Activated naive CD4-positive, alpha-beta T cell treated with anti-CD3 and anti-CD28 coated beads, Interleukin-2, amount 50 U/mL, for 72 hours (primary cell): Measurements from ENCODE around the gene PRSS58. TPM values are rescaled to one million over a fixed set of nuclear protein-coding genes. Genes with fewer than 3 reads are reported as not detected.

Experiments used
- ATAC-seq, 2 donors: fragments of 150-1000 bp; cut with Tn5 transposase; 2 replicates each; pipeline ENCODE4 v1.10.0; 2021; ENCODE audit warnings: mild to moderate bottlenecking in 2 of 2, moderate library complexity in 2 of 2
- DNase-seq, 2 donors: peaks; one replicate each; pipeline ENCODE4 v3.0.0; 2021 to 2022; ENCODE audit warnings: low spot score in 2 of 2
- H3K27ac Mint-ChIP-seq, 2 donors: one replicate each; pipeline ENCODE4 v1.8.0; 2022; ENCODE audit warnings: mild to moderate bottlenecking in 2 of 2, mixed read lengths in 2 of 2
- H3K36me3 Mint-ChIP-seq, 2 donors: one replicate each; pipeline ENCODE4 v1.8.0; 2022; ENCODE audit warnings: mixed read lengths in 2 of 2
- H3K9me3 Mint-ChIP-seq, 2 donors: one replicate each; pipeline ENCODE4 v1.8.0; 2022; ENCODE audit warnings: mixed read lengths in 2 of 2
- total RNA-seq, 2 donors: library from RNA; stranded (reverse); gene quantifications; one replicate each; pipeline ENCODE4 v1.2.3, GENCODE V29; 2022

Gene PRSS58
- total RNA-seq, 2 donors from 2014 or later = not detected

DNA sequence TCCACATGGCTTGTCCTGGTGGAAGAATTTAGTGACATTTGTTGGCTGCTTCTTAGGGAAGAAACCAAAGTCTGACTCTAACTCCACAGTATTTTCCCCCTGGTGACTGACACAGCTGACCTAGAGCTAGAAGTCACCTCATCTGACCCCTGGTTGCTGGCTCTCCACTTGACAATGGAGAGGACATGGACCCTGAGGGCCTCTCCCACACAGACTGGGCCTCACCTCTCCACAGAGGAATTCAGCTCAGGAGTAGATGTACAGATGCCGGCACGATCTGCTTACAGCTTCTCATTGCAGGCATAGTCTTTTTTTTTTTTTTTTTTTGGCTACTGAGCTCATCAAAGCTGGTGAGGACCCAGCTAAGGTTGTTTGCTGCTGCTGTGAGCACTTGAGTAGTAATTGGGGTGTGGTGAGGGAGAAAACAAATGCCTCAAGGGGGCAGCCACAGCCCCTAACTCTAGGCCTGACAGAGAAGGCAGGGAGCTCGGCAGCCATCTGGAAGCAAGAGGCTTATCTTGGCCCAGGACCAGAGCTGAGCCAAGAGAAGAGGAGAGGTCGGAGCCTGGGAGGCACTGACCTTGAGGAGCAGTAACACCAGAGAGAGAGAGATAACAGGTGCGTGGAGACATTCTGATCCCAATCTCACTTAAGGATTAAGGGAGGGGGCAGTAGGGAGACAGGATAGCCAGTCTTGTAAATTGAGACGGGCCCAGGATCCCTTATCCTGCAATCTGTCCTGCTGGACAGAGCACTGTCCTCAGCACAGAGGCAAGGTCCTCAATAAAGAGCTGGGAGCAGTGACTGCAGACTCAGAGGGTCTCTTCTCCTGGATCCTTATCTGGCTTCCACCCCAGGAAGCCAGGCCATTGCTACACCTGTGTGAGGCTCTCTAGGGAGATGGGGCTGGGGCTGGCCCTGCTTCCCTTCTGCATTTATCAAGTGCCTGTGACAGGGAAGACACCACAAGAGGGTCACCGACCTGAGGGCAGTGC is 9.4 kb downstream of the PRSS58 start:
- no peak overlapping the region for H3K27ac Mint-ChIP-seq
- no peaks in the 10 kb centered on the region for H3K9me3 Mint-ChIP-seq
- H3K36me3 Mint-ChIP-seq = no peaks in the 10 kb centered on the region
- DNase-seq (no peak), ATAC-seq (no peak)

DNA sequence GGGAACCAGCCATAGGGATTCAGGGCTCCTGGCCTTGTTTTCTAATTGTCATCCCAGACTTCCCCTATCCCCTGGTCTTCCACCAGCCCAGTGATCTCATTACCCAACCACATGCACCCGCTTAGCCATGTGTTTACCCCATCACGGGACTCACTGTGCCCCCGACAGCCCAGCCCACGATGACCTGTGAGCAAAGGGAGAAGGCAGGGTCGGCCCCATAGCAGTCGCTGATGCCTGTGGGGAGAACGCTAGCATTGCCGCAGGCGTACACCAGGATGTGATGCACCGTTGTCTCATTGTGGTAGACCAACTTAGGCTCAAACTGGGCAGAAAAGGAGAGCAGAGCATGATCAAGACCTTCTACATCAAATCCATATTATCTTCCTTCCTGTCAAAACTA is 14.0 kb downstream of the PRSS58 start:
- ATAC-seq (no peak), DNase-seq (no peak)
- Mint-ChIP-seq H3K36me3 (no peaks in the 10 kb centered on the region), H3K9me3 (no peaks in the 10 kb centered on the region), H3K27ac (no peak overlapping the region)

DNA sequence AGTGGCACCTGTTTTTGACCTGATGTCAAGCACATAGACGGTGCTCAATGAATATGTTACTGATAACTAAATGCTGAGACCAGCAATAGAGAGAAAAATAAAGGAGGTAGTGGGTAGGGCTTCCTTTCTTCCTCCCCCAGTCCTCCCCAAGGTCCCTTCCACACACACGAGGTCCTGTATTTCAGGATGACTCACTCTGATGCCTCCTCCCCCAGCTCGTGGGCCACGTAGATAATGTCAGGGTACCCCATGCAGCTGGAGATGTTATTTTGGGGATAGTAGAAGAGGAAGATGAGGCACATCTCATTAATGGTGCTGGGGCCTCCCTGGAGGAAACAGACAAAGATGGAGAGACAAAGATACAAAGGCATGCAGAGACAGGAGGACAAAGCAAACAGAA is 17.3 kb downstream of the PRSS58 start:
- DNase-seq = no peak
- Mint-ChIP-seq H3K27ac (no peak overlapping the region), H3K36me3 (no peaks in the 10 kb centered on the region), H3K9me3 (no peaks in the 10 kb centered on the region)
- ATAC-seq = no peak

DNA sequence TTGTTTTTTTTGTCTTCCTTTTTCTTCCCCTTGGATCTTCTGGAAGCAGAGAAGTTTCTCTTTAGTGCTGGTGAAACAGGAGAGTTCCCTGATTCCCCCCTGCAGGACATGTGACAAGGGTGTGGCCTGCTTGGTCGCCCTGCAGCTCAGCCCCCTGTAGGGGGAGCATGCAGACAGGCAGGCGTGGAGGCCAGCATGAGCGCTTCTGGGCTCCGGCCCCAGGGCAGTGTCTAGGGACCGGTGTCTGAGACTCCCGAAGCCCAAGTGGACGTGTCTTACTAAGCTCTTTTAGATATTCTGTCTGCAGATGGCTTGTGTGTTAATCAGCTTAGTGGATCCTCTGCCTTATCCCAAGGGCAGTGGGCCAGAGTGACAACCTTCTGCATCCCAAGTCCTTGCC is 26.1 kb downstream of the PRSS58 start:
- Mint-ChIP-seq H3K36me3 (peaks cover 0 to 6% of the 10 kb centered on the region in 2 donors), H3K27ac (no peak overlapping the region), H3K9me3 (no peaks in the 10 kb centered on the region)
- ATAC-seq (no peak), DNase-seq (no peak)

DNA sequence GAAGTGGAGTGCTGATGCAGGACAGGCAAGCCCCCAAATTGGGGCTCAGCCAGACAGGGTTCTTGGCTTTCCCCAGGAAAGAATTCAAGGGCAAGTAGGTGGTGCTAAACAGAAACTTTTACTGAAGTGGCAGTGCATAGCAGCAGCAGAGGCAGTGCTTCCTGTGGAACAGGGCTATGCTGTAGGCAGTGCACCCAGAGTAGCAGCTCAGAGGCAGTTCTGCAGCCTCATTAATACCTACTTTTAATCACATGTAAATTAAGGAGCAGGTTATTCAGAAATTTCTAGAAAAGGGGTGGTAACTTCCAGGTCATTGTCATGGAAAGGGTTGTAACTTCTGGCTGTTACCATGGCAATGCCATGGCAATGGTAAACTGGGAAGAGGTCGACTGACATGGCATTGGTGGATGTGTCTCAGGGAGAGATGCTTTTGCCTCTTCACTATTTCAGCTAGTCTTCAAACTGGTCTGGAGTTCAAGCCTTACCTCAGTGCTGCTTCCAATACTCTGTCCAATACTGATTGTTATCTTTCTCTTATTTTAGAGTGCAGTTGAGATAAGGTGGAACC is 29.2 kb downstream of the PRSS58 start:
- Mint-ChIP-seq H3K27ac (no peak overlapping the region), H3K9me3 (no peaks in the 10 kb centered on the region), H3K36me3 (no peaks in the 10 kb centered on the region)
- DNase-seq (no peak), ATAC-seq (no peak)

Other genes with a start within 250 kb of the PRSS58 start
- not detected for gene MGAM2, start 146.3 kb downstream of the PRSS58 start, total RNA-seq